ENCODE results near the gene ZNF669. TPM values are rescaled to one million over a fixed set of nuclear protein-coding genes. Genes with fewer than 3 reads are reported as not detected.
"Not testable (repeated sequence)": the region's sequence is repeated elsewhere in the genome, so short reads cannot be mapped to it uniquely, and the experiment has no call there.

Gene ZNF669
- 10 to 100 TPM; 10.4 to 16.6 (median 13.0) TPM for polyA plus RNA-seq (ENCODE audit: insufficient read length in 4 of 4)

GRCh38 chr1:247103859-247104591, at the start of gene ZNF669:
ZNF669 (minus strand) TSS chr1:247104356; CDS start chr1:247104199, 157 bp downstream.
- peak; percentile 81 to 95 (median 90) for DNase-seq (ENCODE audit: low read depth in 4 of 4, low spot score in 3 of 4)

GRCh38 chr1:247147781-247148180, 43.6 kb upstream of the ZNF669 start:
- DNase-seq (ENCODE audit: low read depth in 4 of 4, low spot score in 3 of 4): no peak

GRCh38 chr1:247147120-247147519, 43.0 kb upstream of the ZNF669 start:
- not testable (repeated sequence) for DNase-seq (ENCODE audit: low read depth in 4 of 4, low spot score in 3 of 4)

- no peak for DNase-seq (ENCODE audit: low read depth in 4 of 4, low spot score in 3 of 4)
Observed at GRCh38 chr1:247146671-247147070, 42.5 kb upstream of the ZNF669 start.

GRCh38 chr1:247145279-247145678, 41.1 kb upstream of the ZNF669 start:
- no peak for DNase-seq (ENCODE audit: low read depth in 4 of 4, low spot score in 3 of 4)

GRCh38 chr1:247139557-247139956, 35.4 kb upstream of the ZNF669 start:
- not testable (repeated sequence) for DNase-seq (ENCODE audit: low read depth in 4 of 4, low spot score in 3 of 4)

- no peak for DNase-seq (ENCODE audit: low read depth in 4 of 4, low spot score in 3 of 4)
Observed at GRCh38 chr1:247131236-247131635, 27.1 kb upstream of the ZNF669 start.

GRCh38 chr1:247127519-247128282, 23.5 kb upstream of the ZNF669 start:
- not testable (repeated sequence) for DNase-seq (ENCODE audit: low read depth in 4 of 4, low spot score in 3 of 4)

GRCh38 chr1:247126601-247127000, 22.4 kb upstream of the ZNF669 start:
- DNase-seq (ENCODE audit: low read depth in 4 of 4, low spot score in 3 of 4): not testable (repeated sequence)

- not testable (repeated sequence) for DNase-seq (ENCODE audit: low read depth in 4 of 4, low spot score in 3 of 4)
Observed at GRCh38 chr1:247126166-247126565, 22.0 kb upstream of the ZNF669 start.

- DNase-seq (ENCODE audit: low read depth in 4 of 4, low spot score in 3 of 4): no peak
Observed at GRCh38 chr1:247121382-247121781, 17.2 kb upstream of the ZNF669 start.

GRCh38 chr1:247120408-247120668, 16.2 kb upstream of the ZNF669 start:
- DNase-seq (ENCODE audit: low read depth in 4 of 4, low spot score in 3 of 4): not testable (repeated sequence)

- DNase-seq (ENCODE audit: low read depth in 4 of 4, low spot score in 3 of 4): no peak
Observed at GRCh38 chr1:247119600-247120407, 15.6 kb upstream of the ZNF669 start.

- no peak for DNase-seq (ENCODE audit: low read depth in 4 of 4, low spot score in 3 of 4)
Observed at GRCh38 chr1:247118946-247119446, 14.8 kb upstream of the ZNF669 start.

GRCh38 chr1:247115545-247115944, 11.4 kb upstream of the ZNF669 start:
- DNase-seq (ENCODE audit: low read depth in 4 of 4, low spot score in 3 of 4): no peak

- DNase-seq (ENCODE audit: low read depth in 4 of 4, low spot score in 3 of 4): no peak
Observed at GRCh38 chr1:247115141-247115510, 11.0 kb upstream of the ZNF669 start.

GRCh38 chr1:247114351-247115140, 10.4 kb upstream of the ZNF669 start:
- DNase-seq (ENCODE audit: low read depth in 4 of 4, low spot score in 3 of 4): no peak

- no peak for DNase-seq (ENCODE audit: low read depth in 4 of 4, low spot score in 3 of 4)
Observed at GRCh38 chr1:247113733-247114271, 9.6 kb upstream of the ZNF669 start.

GRCh38 chr1:247113094-247113497, 8.9 kb upstream of the ZNF669 start:
- no peak for DNase-seq (ENCODE audit: low read depth in 4 of 4, low spot score in 3 of 4)

GRCh38 chr1:247112479-247112781, 8.3 kb upstream of the ZNF669 start:
- DNase-seq (ENCODE audit: low read depth in 4 of 4, low spot score in 3 of 4): peak in 1 of 4 donors; percentile 3
